Transverse colon (tissue), 4 donors: ENCODE results near the gene PDE4B. TPM values are rescaled to one million over a fixed set of nuclear protein-coding genes. Genes with fewer than 3 reads are reported as not detected.

Source experiments
- DNase-seq: peaks from one replicate; pipeline ENCODE4 v3.0.0-alpha.2; 2019
- H3K27ac ChIP-seq, 4 donors: fragments of 200-600 bp; sonication (generic); 2 replicates each; pipeline ENCODE4 v1.5.1; 2016 to 2018; ENCODE audit warnings: inconsistent platforms in 4 of 4
- H3K27me3 ChIP-seq: fragments of 200-600 bp; sonication (generic); 2 replicates; pipeline ENCODE4 v1.5.1; 2017; ENCODE audit warnings: inconsistent platforms
- H3K36me3 ChIP-seq, 4 donors: fragments of 200-600 bp; sonication (generic); 2 replicates each; pipeline ENCODE4 v1.5.1; 2017 to 2019; ENCODE audit warnings: inconsistent platforms in 4 of 4
- H3K4me1 ChIP-seq, 4 donors: fragments of 200-600 bp; sonication (generic); 2 replicates each; pipeline ENCODE4 v1.5.1; 2017 to 2020; ENCODE audit warnings: inconsistent platforms in 4 of 4
- H3K4me3 ChIP-seq, 4 donors: fragments of 200-600 bp; sonication (generic); 1 replicate in 1 of 4; 2 replicates in 3 of 4; pipeline versions ENCODE4 v1.5.1 to v1.6.1; 2017 to 2019; ENCODE audit warnings: inconsistent platforms in 4 of 4
- H3K9me3 ChIP-seq, 2 donors: fragments of 200-600 bp; sonication (generic); 2 replicates each; pipeline ENCODE4 v1.5.1; 2017 to 2019; ENCODE audit warnings: inconsistent platforms in 2 of 2
- EP300 ChIP-seq: sonication (generic); formaldehyde crosslinking; IDR thresholded peaks from one replicate; pipeline ENCODE4 v1.6.1; 2017; ENCODE audit warnings: antibody characterized with exemption, low read depth
- POLR2A ChIP-seq: fragments of 450-650 bp; IDR thresholded peaks from one replicate; pipeline ENCODE4 v1.6.1; 2016; ENCODE audit warnings: antibody characterized with exemption, mild to moderate bottlenecking, moderate library complexity
- POLR2AphosphoS5 ChIP-seq, 3 donors: sonication (generic); formaldehyde crosslinking; IDR thresholded peaks; one replicate each; pipeline ENCODE4 v1.6.1; 2016; ENCODE audit warnings: antibody characterized with exemption in 3 of 3
- WGBS, 2 donors: methylation state at CpG; one replicate each; pipeline ENCODE4 v1.1.5; 2018; ENCODE audit warnings: low coverage in 1 of 2; 5-methylcytosine and 5-hydroxymethylcytosine counted together
- in situ Hi-C, 4 donors: fragments of 200-750 bp; cut with MboI; loops; one replicate each; pipeline versions ENCODE4 v1.15.0 to v1.15.1; 2017; ENCODE audit warnings: low sequenced_read_pairs in 3 of 4, low pct_ligation_motif_present in 1 of 4, low pct_unique_long_range_greater_than_20kb in 1 of 4
- intact Hi-C: fragments of 100-400 bp; cut with DNase I; formaldehyde crosslinking; loops from one replicate; pipeline ENCODE4 v1.15.1; 2023; ENCODE audit warnings: low total_unique reads
- total RNA-seq, 4 donors: library from RNA; depleted of rRNA; stranded (reverse); fragments of >200 nt; gene quantifications; one replicate each; pipeline ENCODE4 v1.1.0, GENCODE V29; 2016
- TF ChIP-seq, protein P1 (sequence below), 5 experiments: fragments of 200-600 bp in 3 of 5; fragments of 450-650 bp in 2 of 5; sonication (generic) in 3 of 5; IDR thresholded peaks; 1 replicate in 2 of 5; 2 replicates in 3 of 5; pipeline ENCODE4 v1.5.1; 2016 to 2017; ENCODE audit warnings: antibody characterized with exemption in 5 of 5, inconsistent platforms in 3 of 5, mild to moderate bottlenecking in 2 of 5, moderate library complexity in 1 of 5

PDE4B gene
- total RNA-seq, 4 donors from 2014 or later: 4.5 to 14.8 (median 6.5) TPM

DNA sequence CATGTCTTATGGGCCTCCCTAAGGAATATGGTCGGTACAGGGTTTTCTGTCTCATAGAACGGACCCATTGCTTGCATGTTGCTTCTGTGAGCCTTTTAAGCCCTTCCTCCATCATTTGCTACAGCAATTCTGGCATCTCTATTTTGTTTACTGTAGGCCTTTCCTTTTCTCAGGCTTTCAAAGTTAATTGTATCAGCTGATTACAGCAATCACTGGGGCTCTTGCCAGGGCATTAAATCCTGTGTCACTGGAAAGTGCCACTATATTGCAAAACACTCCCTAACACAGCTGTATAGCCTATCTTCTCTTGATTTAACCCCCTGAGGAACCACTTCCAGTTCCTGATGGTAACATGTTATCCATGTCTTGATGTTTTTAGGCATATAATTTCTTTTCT lies 156.5 kb downstream of the PDE4B start:
- Histone ChIP-seq H3K9me3 (no peaks in the 10 kb centered on the region), H3K27ac (peak overlapping the region; percentile 27 to 65 (median 58)), H3K36me3 (no peaks in the 10 kb centered on the region), H3K4me1 (peaks cover 0 to 14% (median 6%) of the 10 kb centered on the region in 4 donors), H3K4me3 (no peak overlapping the region), H3K27me3 (no peaks in the 10 kb centered on the region)
- peak; percentile 70 for DNase-seq
- 36 to 52% methylated on average over 2 of the region's 2 CpGs for whole genome bisulfite sequencing, 2 donors
- TF ChIP-seq POLR2AphosphoS5 (IDR thresholded peaks at IDR 0.05) (peak in 1 of 3 donors; percentile 33), EP300 (no peak), POLR2A (no peak)
- TF ChIP-seq, protein P1, sequence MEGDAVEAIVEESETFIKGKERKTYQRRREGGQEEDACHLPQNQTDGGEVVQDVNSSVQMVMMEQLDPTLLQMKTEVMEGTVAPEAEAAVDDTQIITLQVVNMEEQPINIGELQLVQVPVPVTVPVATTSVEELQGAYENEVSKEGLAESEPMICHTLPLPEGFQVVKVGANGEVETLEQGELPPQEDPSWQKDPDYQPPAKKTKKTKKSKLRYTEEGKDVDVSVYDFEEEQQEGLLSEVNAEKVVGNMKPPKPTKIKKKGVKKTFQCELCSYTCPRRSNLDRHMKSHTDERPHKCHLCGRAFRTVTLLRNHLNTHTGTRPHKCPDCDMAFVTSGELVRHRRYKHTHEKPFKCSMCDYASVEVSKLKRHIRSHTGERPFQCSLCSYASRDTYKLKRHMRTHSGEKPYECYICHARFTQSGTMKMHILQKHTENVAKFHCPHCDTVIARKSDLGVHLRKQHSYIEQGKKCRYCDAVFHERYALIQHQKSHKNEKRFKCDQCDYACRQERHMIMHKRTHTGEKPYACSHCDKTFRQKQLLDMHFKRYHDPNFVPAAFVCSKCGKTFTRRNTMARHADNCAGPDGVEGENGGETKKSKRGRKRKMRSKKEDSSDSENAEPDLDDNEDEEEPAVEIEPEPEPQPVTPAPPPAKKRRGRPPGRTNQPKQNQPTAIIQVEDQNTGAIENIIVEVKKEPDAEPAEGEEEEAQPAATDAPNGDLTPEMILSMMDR (IDR thresholded peaks at IDR 0.05): peak in 1 of 5 experiments; percentile 3
- intact Hi-C loops (no loop called here), in situ Hi-C loops (loop anchor here in 2 of 4 donors (25.0 kb wide), 2 partner anchors 237 to 513 kb away; no protein-coding TSS in a partner anchor)

DNA sequence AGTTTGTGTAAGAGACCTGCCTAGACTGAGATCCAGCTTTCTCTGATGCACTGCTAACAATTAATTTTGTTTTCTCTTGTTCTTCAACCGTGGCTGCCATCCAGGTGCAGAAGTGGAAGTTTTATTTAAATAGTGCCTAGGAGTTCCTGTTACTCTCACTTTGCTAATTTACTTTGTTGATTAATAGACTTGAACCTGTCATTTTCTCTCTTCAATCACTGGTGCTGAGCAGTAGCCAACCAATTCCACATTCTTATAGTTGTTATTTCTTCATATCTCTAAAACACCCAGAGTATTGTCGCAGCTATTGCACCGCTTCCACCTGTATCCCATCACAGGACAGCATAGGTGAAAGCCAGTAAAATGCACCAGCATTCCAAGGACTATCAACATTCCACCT lies 157.2 kb downstream of the PDE4B start:
- Histone ChIP-seq H3K36me3 (no peaks in the 10 kb centered on the region), H3K27ac (peak overlapping the region in 3 of 4 donors; percentile 57 to 65 (median 59)), H3K4me1 (peaks cover 0 to 15% (median 6%) of the 10 kb centered on the region in 4 donors), H3K27me3 (no peaks in the 10 kb centered on the region), H3K4me3 (no peak overlapping the region), H3K9me3 (no peaks in the 10 kb centered on the region)
- no peak for DNase-seq
- 77 to 79% methylated on average over 3 of the region's 3 CpGs for WGBS, 2 donors
- intact Hi-C loops (no loop called here), in situ Hi-C loops (loop anchor here (5.0 to 25.0 kb wide), 5 partner anchors 238 to 713 kb away; no protein-coding TSS in a partner anchor)
- TF ChIP-seq EP300: no peak
- TF ChIP-seq, protein P1 (IDR thresholded peaks at IDR 0.05): no peak
- TF ChIP-seq POLR2A: no peak
- TF ChIP-seq POLR2AphosphoS5 (IDR thresholded peaks at IDR 0.05): no peak

DNA sequence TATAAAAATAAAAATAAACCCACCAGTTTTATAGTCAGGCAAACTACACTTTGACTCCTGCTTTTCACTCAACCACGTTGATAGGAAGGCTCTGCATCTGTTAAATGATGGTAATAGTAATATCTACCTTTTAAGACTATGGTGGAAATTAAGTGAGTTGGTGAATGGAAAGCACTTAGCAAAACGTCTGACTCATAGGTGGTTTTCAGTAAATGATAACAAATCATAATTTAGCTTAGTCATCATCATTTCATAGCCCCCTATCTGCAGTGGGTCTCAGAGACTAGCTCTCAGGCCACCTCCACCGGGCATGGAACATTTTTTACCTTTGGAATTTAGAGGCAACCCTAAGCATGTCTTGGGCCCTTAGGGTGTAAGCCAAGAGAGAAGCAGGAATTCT lies 160.0 kb downstream of the PDE4B start:
- no peak overlapping the region for H3K27ac ChIP-seq
- 54 to 67% methylated on average over 3 of the region's 3 CpGs for WGBS, 2 donors
- H3K27me3 ChIP-seq: no peaks in the 10 kb centered on the region
- no peaks in the 10 kb centered on the region for H3K36me3 ChIP-seq
- intact Hi-C loops: no loop called here
- TF ChIP-seq EP300: no peak
- no peak for TF ChIP-seq POLR2A
- TF ChIP-seq, protein P1 (IDR thresholded peaks at IDR 0.05): no peak
- TF ChIP-seq POLR2AphosphoS5 (IDR thresholded peaks at IDR 0.05): no peak
- peaks cover 0 to 34% (median 16%) of the 10 kb centered on the region in 4 donors for H3K4me1 ChIP-seq
- no peak overlapping the region for H3K4me3 ChIP-seq
- in situ Hi-C loops: loop anchor here in 3 of 4 donors (5.0 to 25.0 kb wide), 4 partner anchors 290 to 715 kb away; no protein-coding TSS in a partner anchor
- DNase-seq: no peak
- H3K9me3 ChIP-seq: no peaks in the 10 kb centered on the region

DNA sequence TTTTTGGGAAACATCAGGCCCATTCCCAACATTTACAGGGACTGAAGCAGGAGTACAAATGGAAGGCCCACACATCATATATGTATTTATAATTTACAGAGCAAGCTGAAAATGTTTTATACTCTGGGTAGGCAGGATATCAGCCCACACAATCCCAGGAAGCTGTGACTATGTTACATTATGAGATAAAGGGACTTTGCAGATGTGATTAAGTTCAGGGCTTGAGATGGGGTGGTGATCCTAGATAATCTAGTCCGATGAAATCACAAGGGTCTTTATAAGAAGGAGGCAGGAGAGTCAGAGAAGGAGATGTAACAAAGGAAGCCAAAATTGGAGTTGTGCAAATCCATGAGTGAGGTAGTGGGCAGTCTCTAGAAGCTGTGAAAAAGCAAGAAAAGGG lies 160.5 kb downstream of the PDE4B start:
- DNase-seq: no peak
- no peak overlapping the region for H3K27ac ChIP-seq
- H3K36me3 ChIP-seq: no peaks in the 10 kb centered on the region
- no peaks in the 10 kb centered on the region for H3K27me3 ChIP-seq
- H3K4me1 ChIP-seq: peaks cover 0 to 34% (median 16%) of the 10 kb centered on the region in 4 donors
- 77 to 100% methylated on average over 1 of the region's 1 CpG for WGBS, 2 donors
- TF ChIP-seq, protein P1 (IDR thresholded peaks at IDR 0.05): no peak
- no peak for TF ChIP-seq EP300
- TF ChIP-seq POLR2AphosphoS5 (IDR thresholded peaks at IDR 0.05): no peak
- TF ChIP-seq POLR2A: no peak
- intact Hi-C loops: no loop called here
- no peaks in the 10 kb centered on the region for H3K9me3 ChIP-seq
- no peak overlapping the region for H3K4me3 ChIP-seq
- in situ Hi-C loops: loop anchor here in 3 of 4 donors (5.0 to 25.0 kb wide), 4 partner anchors 289 to 716 kb away; no protein-coding TSS in a partner anchor
